CD14-positive monocyte (primary cell): ENCODE data around the gene AHCTF1. TPM values are rescaled to one million over a fixed set of nuclear protein-coding genes. Genes with fewer than 3 reads are reported as not detected.

Experiments used
- DNase-seq, 3 donors: peaks; one replicate each; pipeline ENCODE4 v3.0.0-alpha.2; 2011 to 2022
- H2AFZ ChIP-seq: 2 replicates; pipeline ENCODE4 v1.6.0; 2012; ENCODE audit warnings: mild to moderate bottlenecking, low read depth, low read length, inconsistent platforms; ENCODE audit not compliant: insufficient read depth, poor library complexity, severe bottlenecking
- H3K27ac ChIP-seq, 2 donors: 1 replicate in 1 of 2; 2 replicates in 1 of 2; pipeline ENCODE4 v1.5.1; 2012 to 2013; ENCODE audit warnings: low read length in 2 of 2, control low read depth in 1 of 2, inconsistent platforms in 1 of 2, low read depth in 1 of 2, mild to moderate bottlenecking in 1 of 2
- H3K27me3 ChIP-seq, 2 donors: one replicate each; pipeline versions ENCODE4 v1.6.0 to v1.6.1; 2011 to 2013; ENCODE audit warnings: low read length in 2 of 2; ENCODE audit not compliant: control insufficient read depth in 2 of 2, insufficient read depth in 2 of 2
- H3K36me3 ChIP-seq, 2 donors: replicated peaks in 1 of 2; 1 replicate in 1 of 2; 2 replicates in 1 of 2; pipeline versions ENCODE4 v1.5.1 to v1.6.1; 2012 to 2013; ENCODE audit warnings: low read length in 2 of 2, control low read depth in 1 of 2, inconsistent platforms in 1 of 2, mild to moderate bottlenecking in 1 of 2; ENCODE audit not compliant: insufficient read depth in 2 of 2, control insufficient read depth in 1 of 2
- H3K4me1 ChIP-seq, 2 donors: 1 replicate in 1 of 2; 2 replicates in 1 of 2; pipeline versions ENCODE4 v1.5.1 to v1.6.1; 2012 to 2013; ENCODE audit warnings: low read length in 2 of 2, control low read depth in 1 of 2, inconsistent platforms in 1 of 2, mild to moderate bottlenecking in 1 of 2, moderate library complexity in 1 of 2; ENCODE audit not compliant: insufficient read depth in 2 of 2, control insufficient read depth in 1 of 2
- H3K4me2 ChIP-seq: replicated peaks from 2 replicates; pipeline ENCODE3; 2012; ENCODE audit warnings: low read length, moderate library complexity, mild to moderate bottlenecking; ENCODE audit not compliant: poor library complexity, severe bottlenecking; ENCODE audit errors: extremely low read depth
- H3K4me3 ChIP-seq, 3 experiments: fragments of 200-600 bp in 1 of 3; sonication (generic) in 1 of 3; replicated peaks in 1 of 3; 1 replicate in 2 of 3; 2 replicates in 1 of 3; pipeline ENCODE4 v1.5.1; 2011 to 2013; ENCODE audit warnings: low read length in 3 of 3, mild to moderate bottlenecking in 3 of 3, control low read depth in 2 of 3, low read depth in 2 of 3, inconsistent platforms in 1 of 3, moderate library complexity in 1 of 3
- H3K79me2 ChIP-seq: 2 replicates; pipeline ENCODE4 v1.6.0; 2012; ENCODE audit warnings: mild to moderate bottlenecking, control low read depth, inconsistent platforms, low read length, moderate library complexity; ENCODE audit not compliant: insufficient read depth
- H3K9ac ChIP-seq: 2 replicates; pipeline ENCODE4 v1.6.0; 2017; ENCODE audit warnings: low read length, mild to moderate bottlenecking; ENCODE audit not compliant: insufficient read depth, poor library complexity, severe bottlenecking
- H3K9me3 ChIP-seq, 2 donors: replicated peaks in 1 of 2; 1 replicate in 1 of 2; 2 replicates in 1 of 2; pipeline versions ENCODE4 v1.5.1 to v1.6.1; 2012 to 2013; ENCODE audit warnings: low read length in 2 of 2, control low read depth in 1 of 2; ENCODE audit not compliant: control insufficient read depth in 1 of 2, insufficient read depth in 1 of 2
- H4K20me1 ChIP-seq: 2 replicates; pipeline ENCODE4 v1.6.0; 2012; ENCODE audit warnings: mild to moderate bottlenecking, low read length, control low read depth, moderate library complexity; ENCODE audit not compliant: insufficient read depth
- H3K27ac Mint-ChIP-seq, 7 donors: one replicate each; pipeline ENCODE4 v1.8.0; 2020; ENCODE audit warnings: mild to moderate bottlenecking in 7 of 7, mixed read lengths in 7 of 7, moderate library complexity in 6 of 7, inconsistent platforms in 2 of 7
- H3K27me3 Mint-ChIP-seq, 3 donors: one replicate each; pipeline ENCODE4 v1.8.0; 2021 to 2022; ENCODE audit warnings: low read depth in 3 of 3, mild to moderate bottlenecking in 3 of 3, mixed read lengths in 3 of 3, moderate library complexity in 3 of 3, inconsistent platforms in 1 of 3
- H3K36me3 Mint-ChIP-seq, 2 donors: one replicate each; pipeline ENCODE4 v1.8.0; 2020; ENCODE audit warnings: mixed read lengths in 2 of 2, inconsistent platforms in 1 of 2, mild to moderate bottlenecking in 1 of 2
- H3K4me1 Mint-ChIP-seq: one replicate; pipeline ENCODE4 v1.8.0; 2020; ENCODE audit warnings: mild to moderate bottlenecking, mixed read lengths
- H3K4me3 Mint-ChIP-seq, 2 donors: one replicate each; pipeline ENCODE4 v1.8.0; 2020; ENCODE audit warnings: mild to moderate bottlenecking in 2 of 2, mixed read lengths in 2 of 2, moderate library complexity in 1 of 2
- H3K9me3 Mint-ChIP-seq, 7 donors: one replicate each; pipeline ENCODE4 v1.8.0; 2020 to 2022; ENCODE audit warnings: mixed read lengths in 7 of 7, mild to moderate bottlenecking in 6 of 7, moderate library complexity in 6 of 7, inconsistent platforms in 2 of 7
- WGBS: methylation state at CpG from one replicate; pipeline ENCODE4 v1.1.5; 2013; ENCODE audit warnings: missing lambda C conversion rate; ENCODE audit not compliant: insufficient coverage; 5-methylcytosine and 5-hydroxymethylcytosine counted together
- intact Hi-C, 2 donors: fragments of 100-400 bp; cut with micrococcal nuclease; formaldehyde crosslinking; loops; one replicate each; pipeline versions ENCODE4 v1.15.0 to v1.15.1; 2023
- polyA plus RNA-seq, 3 donors: library from polyadenylated mRNA; depleted of rRNA in 1 of 3; unstranded in 2 of 3; stranded (reverse) in 1 of 3; fragments of 300-500 nt in 2 of 3; fragments of >200 nt in 1 of 3; fragmentation: Illumina TruSeq in 2 of 3; gene quantifications; 1 replicate in 2 of 3; 2 replicates in 1 of 3; pipeline ENCODE4 v1.2.3, GENCODE V29; 2012 to 2021
- TF ChIP-seq, protein P1 (sequence below): fragments of 200-600 bp; IDR thresholded peaks from one replicate; pipeline ENCODE4 v1.8.0; 2022; ENCODE audit warnings: antibody characterized with exemption, mild to moderate bottlenecking

Gene AHCTF1
- polyA plus RNA-seq, 3 donors, result 2.4 to 8.8 (median 5.4) TPM

DNA sequence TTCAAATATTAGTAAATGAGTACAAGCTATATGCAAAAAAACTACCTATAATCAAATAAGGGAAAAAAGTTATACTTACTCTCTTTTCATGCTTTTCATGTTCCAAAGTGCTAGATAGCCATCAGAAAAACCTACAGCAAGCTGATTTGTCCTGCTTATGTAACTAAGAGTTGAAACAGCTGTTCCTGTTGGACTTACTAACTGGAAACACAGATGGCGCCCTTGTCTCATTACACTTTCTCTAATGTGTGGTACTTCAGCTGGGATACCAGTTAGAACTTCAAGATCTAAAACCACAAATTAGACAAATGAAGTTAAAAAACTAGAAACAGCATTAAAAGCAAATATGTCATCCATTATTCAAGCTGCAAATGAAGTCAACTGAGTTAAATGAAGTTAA, 24.3 kb downstream of the AHCTF1 start:
- Histone ChIP-seq H3K9ac (no peak overlapping the region), H4K20me1 (peaks cover 14% of the 10 kb centered on the region), H2AFZ (no peak overlapping the region), H3K4me3 (no peak overlapping the region), H3K9me3 (no peaks in the 10 kb centered on the region), H3K27me3 (no peaks in the 10 kb centered on the region), H3K36me3 (peaks cover 50 to 84% of the 10 kb centered on the region in 2 donors), H3K4me2 (no peak overlapping the region), H3K79me2 (no peaks in the 10 kb centered on the region), H3K4me1 (no peaks in the 10 kb centered on the region), H3K27ac (no peak overlapping the region)
- Mint-ChIP-seq H3K4me3 (no peak overlapping the region), H3K4me1 (no peaks in the 10 kb centered on the region), H3K9me3 (no peaks in the 10 kb centered on the region), H3K27ac (no peak overlapping the region), H3K27me3 (no peaks in the 10 kb centered on the region), H3K36me3 (peaks cover 58 to 76% of the 10 kb centered on the region in 2 donors)
- intact Hi-C loops, result loop anchor here in 1 of 2 donors (10.0 kb wide), 1 partner anchor 167 kb away; the partner anchor contains the start of gene ZNF670
- no CpG with 5 or more reads among the region's 1 CpG for WGBS
- TF ChIP-seq, protein P1, sequence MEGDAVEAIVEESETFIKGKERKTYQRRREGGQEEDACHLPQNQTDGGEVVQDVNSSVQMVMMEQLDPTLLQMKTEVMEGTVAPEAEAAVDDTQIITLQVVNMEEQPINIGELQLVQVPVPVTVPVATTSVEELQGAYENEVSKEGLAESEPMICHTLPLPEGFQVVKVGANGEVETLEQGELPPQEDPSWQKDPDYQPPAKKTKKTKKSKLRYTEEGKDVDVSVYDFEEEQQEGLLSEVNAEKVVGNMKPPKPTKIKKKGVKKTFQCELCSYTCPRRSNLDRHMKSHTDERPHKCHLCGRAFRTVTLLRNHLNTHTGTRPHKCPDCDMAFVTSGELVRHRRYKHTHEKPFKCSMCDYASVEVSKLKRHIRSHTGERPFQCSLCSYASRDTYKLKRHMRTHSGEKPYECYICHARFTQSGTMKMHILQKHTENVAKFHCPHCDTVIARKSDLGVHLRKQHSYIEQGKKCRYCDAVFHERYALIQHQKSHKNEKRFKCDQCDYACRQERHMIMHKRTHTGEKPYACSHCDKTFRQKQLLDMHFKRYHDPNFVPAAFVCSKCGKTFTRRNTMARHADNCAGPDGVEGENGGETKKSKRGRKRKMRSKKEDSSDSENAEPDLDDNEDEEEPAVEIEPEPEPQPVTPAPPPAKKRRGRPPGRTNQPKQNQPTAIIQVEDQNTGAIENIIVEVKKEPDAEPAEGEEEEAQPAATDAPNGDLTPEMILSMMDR, result peak; percentile 79
- DNase-seq, result peak; percentile 33 to 66 (median 61)

GRCh38 chr1:246906833-246907232, 24.9 kb downstream of the AHCTF1 start:
- TF ChIP-seq, protein P1, result no peak
- Mint-ChIP-seq H3K27me3 (no peaks in the 10 kb centered on the region), H3K9me3 (no peaks in the 10 kb centered on the region), H3K36me3 (peaks cover 58 to 76% of the 10 kb centered on the region in 2 donors), H3K4me3 (no peak overlapping the region), H3K27ac (peak overlapping the region in 1 of 7 donors; percentile 18), H3K4me1 (no peaks in the 10 kb centered on the region)
- no peaks in the 10 kb centered on the region for H3K27me3 ChIP-seq
- peaks cover 52 to 84% of the 10 kb centered on the region in 2 donors for H3K36me3 ChIP-seq
- H3K4me2 ChIP-seq, result no peak overlapping the region
- no peaks in the 10 kb centered on the region for H3K9me3 ChIP-seq
- no peaks in the 10 kb centered on the region for H3K79me2 ChIP-seq
- H3K27ac ChIP-seq, result no peak overlapping the region
- peaks cover 14% of the 10 kb centered on the region for H4K20me1 ChIP-seq
- no peak overlapping the region for H3K4me3 ChIP-seq
- H3K9ac ChIP-seq, result no peak overlapping the region
- no CpG with 5 or more reads among the region's 1 CpG for WGBS
- no peak overlapping the region for H2AFZ ChIP-seq
- no peak for DNase-seq
- intact Hi-C loops, result loop anchor here in 1 of 2 donors (10.0 kb wide), 1 partner anchor 168 kb away; the partner anchor contains the start of gene ZNF670
- no peaks in the 10 kb centered on the region for H3K4me1 ChIP-seq
